HCT116 (cell line): ENCODE measurements around the gene CREBZF. TPM values are rescaled to one million over a fixed set of nuclear protein-coding genes. Genes with fewer than 3 reads are reported as not detected.
A peak's percentile ranks its signal among the peaks of the same experiment; 100 is the strongest.
"Not testable (repeated sequence)": the region's sequence is repeated elsewhere in the genome, so short reads cannot be mapped to it uniquely, and the experiment has no call there.

ENCODE experiments used
- ATAC-seq: fragments of 200-7000 bp; cut with Tn5 transposase; 2 replicates; pipeline ENCODE4 v1.9.1; 2020; ENCODE audit warnings: mild to moderate bottlenecking, moderate library complexity
- BruUV-seq: library from RNA; stranded (reverse); fragments of 400-500 nt; replicated peaks from 2 replicates; lab custom pipeline; 2021; lab: Mats Ljungman, UMichigan
- CTCF ChIA-PET: fragments of 300-600 bp; sonication (Branson Sonifier 250); formaldehyde crosslinking; loops from one replicate; lab custom pipeline; 2021; ENCODE audit warnings: antibody characterized with exemption; lab: Charles Lee
- POLR2A ChIA-PET: fragments of 300-600, 350-600 bp; sonication (Branson Sonifier 250); formaldehyde crosslinking; loops from one replicate; lab custom pipeline; 2021; ENCODE audit warnings: antibody characterized with exemption; lab: Charles Lee
- RAD21 ChIA-PET, 2 experiments: fragments of 300-600 bp; sonication (Branson Sonifier 250); formaldehyde crosslinking; loops; one replicate each; lab custom pipeline; 2023; ENCODE audit warnings: low total read pairs in 2 of 2; ENCODE audit not compliant: uncharacterized antibody in 2 of 2, unreplicated experiment in 2 of 2, low non-redundant PET in 1 of 2; lab: Charles Lee
- DNase-seq: peaks from one replicate; pipeline ENCODE4 v3.0.0-alpha.2; 2010; ENCODE audit warnings: low read depth, low spot score
- H2AFZ ChIP-seq: fragments of 200-600 bp; shearing (Covaris generic), sonication (generic); 2 replicates; pipeline ENCODE4 v1.6.1; 2017; ENCODE audit warnings: low read depth, mixed run types, mixed read lengths, antibody characterized with exemption, low read length; ENCODE audit not compliant: poor library complexity, severe bottlenecking
- H3K27ac ChIP-seq: 2 replicates; pipeline ENCODE4 v1.5.1; 2012; ENCODE audit warnings: low read depth, low read length
- H3K27me3 ChIP-seq: fragments of 200-600 bp; sonication (generic); 2 replicates; pipeline ENCODE4 v1.6.1; 2016; ENCODE audit warnings: mixed run types, low read length, mixed read lengths; ENCODE audit not compliant: insufficient read depth
- H3K36me3 ChIP-seq, 2 experiments: fragments of 200-500 bp in 1 of 2; fragments of 200-600 bp in 1 of 2; sonication (Bioruptor generic) in 1 of 2; sonication (generic) in 1 of 2; 2 replicates each; pipeline versions ENCODE4 v1.5.1 to v1.6.1; 2014 to 2016; ENCODE audit warnings: low read length in 2 of 2, inconsistent platforms in 1 of 2, mixed read lengths in 1 of 2, mixed run types in 1 of 2; ENCODE audit not compliant: insufficient read depth in 2 of 2, control insufficient read depth in 1 of 2
- H3K4me1 ChIP-seq, 2 experiments: fragments of 200-600 bp in 1 of 2; sonication (generic) in 1 of 2; 2 replicates each; pipeline versions ENCODE4 v1.5.1 to v1.6.1; 2012 to 2017; ENCODE audit warnings: low read length in 2 of 2, inconsistent platforms in 1 of 2, mild to moderate bottlenecking in 1 of 2, mixed read lengths in 1 of 2, mixed run types in 1 of 2, moderate library complexity in 1 of 2; ENCODE audit not compliant: insufficient read depth in 2 of 2, control insufficient read depth in 1 of 2
- H3K4me2 ChIP-seq: fragments of 200-600 bp; sonication (generic); 2 replicates; pipeline ENCODE4 v1.6.1; 2017; ENCODE audit warnings: mixed run types, low read length, mixed read lengths
- H3K4me3 ChIP-seq, 2 experiments: fragments of 200-600 bp in 1 of 2; sonication (generic) in 1 of 2; replicated peaks in 1 of 2; 2 replicates each; pipeline ENCODE4 v1.5.1; 2011 to 2016; ENCODE audit warnings: low read length in 2 of 2, control low read depth in 1 of 2, low read depth in 1 of 2, mild to moderate bottlenecking in 1 of 2, mixed read lengths in 1 of 2, mixed run types in 1 of 2
- H3K79me2 ChIP-seq: fragments of 200-600 bp; sonication (generic); 2 replicates; pipeline ENCODE4 v1.6.1; 2017; ENCODE audit warnings: mild to moderate bottlenecking, mixed run types, low read length, moderate library complexity, mixed read lengths; ENCODE audit not compliant: insufficient read depth
- H3K9ac ChIP-seq: fragments of 200-600 bp; sonication (generic); 2 replicates; pipeline ENCODE4 v1.6.1; 2016; ENCODE audit warnings: low read length, mixed read lengths
- H3K9me2 ChIP-seq: fragments of 200-600 bp; sonication (generic), shearing (Covaris generic); 2 replicates; pipeline ENCODE4 v1.6.1; 2017; ENCODE audit warnings: mixed run types, mild to moderate bottlenecking, moderate library complexity; ENCODE audit not compliant: insufficient read depth
- H3K9me3 ChIP-seq, 2 experiments: fragments of 200-500 bp in 1 of 2; fragments of 200-600 bp in 1 of 2; sonication (Bioruptor generic) in 1 of 2; sonication (generic) in 1 of 2; 2 replicates each; pipeline ENCODE4 v1.6.1; 2014 to 2017; ENCODE audit warnings: low read length in 2 of 2, mixed read lengths in 2 of 2, inconsistent platforms in 1 of 2, low read depth in 1 of 2, mild to moderate bottlenecking in 1 of 2, mixed run types in 1 of 2, moderate library complexity in 1 of 2; ENCODE audit not compliant: control insufficient read depth in 1 of 2, insufficient read depth in 1 of 2
- H4K20me1 ChIP-seq: fragments of 200-600 bp; sonication (generic), shearing (Covaris generic); 2 replicates; pipeline ENCODE4 v1.6.1; 2017; ENCODE audit warnings: mixed run types, mild to moderate bottlenecking, moderate library complexity; ENCODE audit not compliant: insufficient read depth
- CEBPB ChIP-seq: IDR thresholded peaks from 2 replicates; pipeline ENCODE4 v1.6.1; 2012; ENCODE audit warnings: low read depth
- SRF ChIP-seq: IDR thresholded peaks from 2 replicates; pipeline ENCODE4 v1.6.1; 2012; ENCODE audit warnings: low read depth
- intact Hi-C: fragments of 100-400 bp; cut with micrococcal nuclease; formaldehyde crosslinking; loops from 2 replicates; pipeline ENCODE4 v1.10.0; 2022
- total RNA-seq: library from RNA; stranded (reverse); gene quantifications from one replicate; pipeline ENCODE4 v1.2.1, GENCODE V29; 2021; ENCODE audit not compliant: unreplicated experiment
- TF ChIP-seq, protein P1 (sequence below), 3 experiments: fragments of 200-600 bp in 1 of 3; sonication (generic) in 1 of 3; IDR thresholded peaks in 2 of 3; conservative IDR thresholded peaks in 1 of 3; 2 replicates each; pipeline ENCODE4 v1.5.1; 2012 to 2017; ENCODE audit warnings: low read depth in 2 of 3, low read length in 2 of 3, antibody characterized with exemption in 1 of 3, borderline replicate concordance in 1 of 3, control low read depth in 1 of 3, mild to moderate bottlenecking in 1 of 3, mixed read lengths in 1 of 3, mixed run types in 1 of 3, moderate library complexity in 1 of 3; ENCODE audit not compliant: insufficient read depth in 1 of 3

CREBZF gene
- total RNA-seq, 1 experiment from 2014 or later = 40.2 TPM

DNA sequence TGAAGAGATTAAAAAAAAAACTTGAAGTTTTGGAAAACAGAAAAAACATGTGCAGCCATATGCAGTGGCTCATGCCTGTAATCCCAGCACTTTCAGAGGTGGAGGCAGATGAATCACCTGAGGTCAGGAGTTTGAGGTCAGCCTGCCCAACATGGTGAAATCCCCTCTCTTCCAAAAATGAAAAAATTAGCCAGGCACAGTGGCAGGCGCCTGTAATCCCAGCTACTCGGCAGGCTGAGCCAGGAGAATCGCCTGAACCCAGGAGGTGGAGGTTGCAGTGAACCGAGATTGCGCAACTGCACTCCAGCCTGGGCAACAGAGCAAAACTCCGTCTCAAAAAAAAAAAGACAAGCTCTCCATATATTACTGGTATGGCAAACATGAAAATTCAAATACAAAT is 45.4 kb downstream of the CREBZF start:
- ATAC-seq (no peak), DNase-seq (no peak)
- peak; percentile 68; the same call in 1 of the 2 replicates for TF ChIP-seq CEBPB
- TF ChIP-seq, protein P1, sequence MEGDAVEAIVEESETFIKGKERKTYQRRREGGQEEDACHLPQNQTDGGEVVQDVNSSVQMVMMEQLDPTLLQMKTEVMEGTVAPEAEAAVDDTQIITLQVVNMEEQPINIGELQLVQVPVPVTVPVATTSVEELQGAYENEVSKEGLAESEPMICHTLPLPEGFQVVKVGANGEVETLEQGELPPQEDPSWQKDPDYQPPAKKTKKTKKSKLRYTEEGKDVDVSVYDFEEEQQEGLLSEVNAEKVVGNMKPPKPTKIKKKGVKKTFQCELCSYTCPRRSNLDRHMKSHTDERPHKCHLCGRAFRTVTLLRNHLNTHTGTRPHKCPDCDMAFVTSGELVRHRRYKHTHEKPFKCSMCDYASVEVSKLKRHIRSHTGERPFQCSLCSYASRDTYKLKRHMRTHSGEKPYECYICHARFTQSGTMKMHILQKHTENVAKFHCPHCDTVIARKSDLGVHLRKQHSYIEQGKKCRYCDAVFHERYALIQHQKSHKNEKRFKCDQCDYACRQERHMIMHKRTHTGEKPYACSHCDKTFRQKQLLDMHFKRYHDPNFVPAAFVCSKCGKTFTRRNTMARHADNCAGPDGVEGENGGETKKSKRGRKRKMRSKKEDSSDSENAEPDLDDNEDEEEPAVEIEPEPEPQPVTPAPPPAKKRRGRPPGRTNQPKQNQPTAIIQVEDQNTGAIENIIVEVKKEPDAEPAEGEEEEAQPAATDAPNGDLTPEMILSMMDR (IDR thresholded peaks at IDR 0.05 in 2 of 3, conservative IDR thresholded peaks at IDR 0.05 in 1 of 3; ENCODE audit: borderline replicate concordance in 1 of 3, insufficient read depth in 1 of 3, low read depth in 2 of 3, low read length in 2 of 3) = no peak
- TF ChIP-seq SRF = no peak
- Histone ChIP-seq H3K27ac (no peak overlapping the region), H3K4me3 (no peak overlapping the region), H3K4me2 (no peak overlapping the region), H3K79me2 (no peaks in the 10 kb centered on the region), H3K9me3 (no peaks in the 10 kb centered on the region), H3K9me2 (no peaks in the 10 kb centered on the region), H3K27me3 (no peaks in the 10 kb centered on the region), H3K36me3 (no peaks in the 10 kb centered on the region), H3K4me1 (no peaks in the 10 kb centered on the region; a peak in 1 of 4 replicates), H4K20me1 (no peaks in the 10 kb centered on the region), H3K9ac (no peak overlapping the region), H2AFZ (no peak overlapping the region)
- ChIA-PET RAD21 (no interaction called here), POLR2A (no interaction called here), CTCF (interaction anchor here (0.5 kb wide), 1 partner anchor 235 kb away, joined by 3 read pairs; no protein-coding TSS in a partner anchor)
- intact Hi-C loops = no loop called here
- no TSS peak for BruUV-seq

DNA sequence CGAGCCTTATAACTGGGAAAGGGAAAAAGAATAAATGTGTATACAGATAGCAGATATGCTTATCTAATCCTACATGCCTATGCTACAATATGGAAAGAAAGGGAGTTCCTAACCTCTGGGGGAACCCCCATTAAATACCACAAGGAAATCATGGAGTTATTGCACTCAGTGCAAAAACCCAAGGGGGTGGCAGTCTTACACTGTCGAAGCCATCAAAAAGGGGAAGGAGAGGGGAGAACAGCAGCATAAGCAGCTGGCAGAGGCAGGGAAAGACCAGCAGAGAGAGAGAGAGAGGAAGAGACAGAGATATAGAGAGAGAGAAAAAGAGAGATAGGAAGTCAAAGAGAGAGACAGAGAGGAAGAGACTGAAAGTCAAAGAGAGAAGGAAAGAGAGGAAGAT is 53.3 kb downstream of the CREBZF start:
- ATAC-seq, H3K4me3 ChIP-seq, H3K4me2 ChIP-seq, H3K27me3 ChIP-seq, BruUV-seq, H3K9me2 ChIP-seq, POLR2A ChIA-PET, RAD21 ChIA-PET, H3K79me2 ChIP-seq, H2AFZ ChIP-seq, H4K20me1 ChIP-seq, CTCF ChIA-PET, intact Hi-C loops, H3K9ac ChIP-seq, H3K9me3 ChIP-seq, H3K36me3 ChIP-seq, H3K27ac ChIP-seq, DNase-seq, H3K4me1 ChIP-seq: not testable (repeated sequence)

Other genes with a start within 250 kb of the CREBZF start
- gene DLG2, start 37.8 kb downstream of the CREBZF start, total RNA-seq = 2.4 TPM
- 49.0 TPM for gene TMEM126B, start 36.5 kb downstream of the CREBZF start, total RNA-seq
- 24.1 TPM for gene TMEM126A, start 17.2 kb downstream of the CREBZF start, total RNA-seq
- gene CCDC89, start 21.1 kb upstream of the CREBZF start, total RNA-seq = 0.22 TPM
- gene SYTL2, start 146.0 kb upstream of the CREBZF start, total RNA-seq = 12.6 TPM
- not detected for gene CCDC83, start 190.3 kb upstream of the CREBZF start, total RNA-seq